ENCODE measurements around the gene GPR119. TPM values are rescaled to one million over a fixed set of nuclear protein-coding genes. Genes with fewer than 3 reads are reported as not detected.

Gene GPR119
- total RNA-seq, 1 donor from 2014 or later: not detected

GRCh38 chrX:130418066-130418465 is 32.6 kb upstream of the GPR119 start:
- no peak for DNase-seq (ENCODE audit: low spot score)
- no peaks in the 10 kb centered on the region for H3K9me3 Mint-ChIP-seq (ENCODE audit: low read depth)
- no peak overlapping the region for H3K27ac Mint-ChIP-seq (ENCODE audit: unreplicated experiment)
- H3K27me3 Mint-ChIP-seq (ENCODE audit: low read depth): peaks cover 2% of the 10 kb centered on the region
- H3K4me3 Mint-ChIP-seq (ENCODE audit: unreplicated experiment): no peak overlapping the region
- peaks cover 4% of the 10 kb centered on the region for H3K36me3 Mint-ChIP-seq (ENCODE audit: low read depth)
- H3K4me1 Mint-ChIP-seq (ENCODE audit: low read depth): no peaks in the 10 kb centered on the region
- no peak for TF ChIP-seq CTCF (IDR thresholded peaks at IDR 0.05)

GRCh38 chrX:130416785-130417184 is 31.3 kb upstream of the GPR119 start:
- Mint-ChIP-seq H3K27me3 (ENCODE audit: low read depth) (peaks cover 2% of the 10 kb centered on the region), H3K36me3 (ENCODE audit: low read depth) (peaks cover 9% of the 10 kb centered on the region), H3K4me1 (ENCODE audit: low read depth) (no peaks in the 10 kb centered on the region), H3K9me3 (ENCODE audit: low read depth) (no peaks in the 10 kb centered on the region), H3K4me3 (ENCODE audit: unreplicated experiment) (no peak overlapping the region), H3K27ac (ENCODE audit: unreplicated experiment) (no peak overlapping the region)
- no peak for DNase-seq (ENCODE audit: low spot score)
- no peak for TF ChIP-seq CTCF (IDR thresholded peaks at IDR 0.05)

GRCh38 chrX:130415201-130415600 is 29.7 kb upstream of the GPR119 start:
- TF ChIP-seq CTCF (IDR thresholded peaks at IDR 0.05): no peak
- H3K27me3 Mint-ChIP-seq (ENCODE audit: low read depth): peaks cover 2% of the 10 kb centered on the region
- peaks cover 12% of the 10 kb centered on the region for H3K36me3 Mint-ChIP-seq (ENCODE audit: low read depth)
- H3K4me1 Mint-ChIP-seq (ENCODE audit: low read depth): no peaks in the 10 kb centered on the region
- no peaks in the 10 kb centered on the region for H3K9me3 Mint-ChIP-seq (ENCODE audit: low read depth)
- DNase-seq (ENCODE audit: low spot score): no peak
- no peak overlapping the region for H3K4me3 Mint-ChIP-seq (ENCODE audit: unreplicated experiment)
- H3K27ac Mint-ChIP-seq (ENCODE audit: unreplicated experiment): no peak overlapping the region

- Mint-ChIP-seq H3K4me1 (ENCODE audit: low read depth) (no peaks in the 10 kb centered on the region), H3K4me3 (ENCODE audit: unreplicated experiment) (no peak overlapping the region), H3K27me3 (ENCODE audit: low read depth) (peaks cover 2% of the 10 kb centered on the region), H3K36me3 (ENCODE audit: low read depth) (peaks cover 12% of the 10 kb centered on the region), H3K27ac (ENCODE audit: unreplicated experiment) (no peak overlapping the region), H3K9me3 (ENCODE audit: low read depth) (no peaks in the 10 kb centered on the region)
- no peak for DNase-seq (ENCODE audit: low spot score)
- TF ChIP-seq CTCF (IDR thresholded peaks at IDR 0.05): no peak
These were observed 29.3 kb upstream of the GPR119 start for GRCh38 chrX:130414800-130415199.

- Mint-ChIP-seq H3K36me3 (ENCODE audit: low read depth) (peaks cover 12% of the 10 kb centered on the region), H3K4me1 (ENCODE audit: low read depth) (no peaks in the 10 kb centered on the region)
- no peak for DNase-seq (ENCODE audit: low spot score)
These were observed 27.9 kb upstream of the GPR119 start for GRCh38 chrX:130413415-130413814.

More at GRCh38 chrX:130413415-130413814, 27.9 kb upstream of the GPR119 start:
- no peaks in the 10 kb centered on the region for H3K9me3 Mint-ChIP-seq (ENCODE audit: low read depth)
- TF ChIP-seq CTCF (IDR thresholded peaks at IDR 0.05): no peak
- no peak overlapping the region for H3K4me3 Mint-ChIP-seq (ENCODE audit: unreplicated experiment)
- no peak overlapping the region for H3K27ac Mint-ChIP-seq (ENCODE audit: unreplicated experiment)
- H3K27me3 Mint-ChIP-seq (ENCODE audit: low read depth): no peaks in the 10 kb centered on the region
